ENCODE data around the gene TP53. TPM values are rescaled to one million over a fixed set of nuclear protein-coding genes. Genes with fewer than 3 reads are reported as not detected.
A peak's percentile ranks its signal among the peaks of the same experiment; 100 is the strongest.

The TP53 gene
- total and polyA plus RNA-seq, 10 of the 15 experiments (the other 5 are each of a cell fraction or from before 2014, with no cell fraction given) = 35.6 to 162 (median 75.9) TPM

DNA sequence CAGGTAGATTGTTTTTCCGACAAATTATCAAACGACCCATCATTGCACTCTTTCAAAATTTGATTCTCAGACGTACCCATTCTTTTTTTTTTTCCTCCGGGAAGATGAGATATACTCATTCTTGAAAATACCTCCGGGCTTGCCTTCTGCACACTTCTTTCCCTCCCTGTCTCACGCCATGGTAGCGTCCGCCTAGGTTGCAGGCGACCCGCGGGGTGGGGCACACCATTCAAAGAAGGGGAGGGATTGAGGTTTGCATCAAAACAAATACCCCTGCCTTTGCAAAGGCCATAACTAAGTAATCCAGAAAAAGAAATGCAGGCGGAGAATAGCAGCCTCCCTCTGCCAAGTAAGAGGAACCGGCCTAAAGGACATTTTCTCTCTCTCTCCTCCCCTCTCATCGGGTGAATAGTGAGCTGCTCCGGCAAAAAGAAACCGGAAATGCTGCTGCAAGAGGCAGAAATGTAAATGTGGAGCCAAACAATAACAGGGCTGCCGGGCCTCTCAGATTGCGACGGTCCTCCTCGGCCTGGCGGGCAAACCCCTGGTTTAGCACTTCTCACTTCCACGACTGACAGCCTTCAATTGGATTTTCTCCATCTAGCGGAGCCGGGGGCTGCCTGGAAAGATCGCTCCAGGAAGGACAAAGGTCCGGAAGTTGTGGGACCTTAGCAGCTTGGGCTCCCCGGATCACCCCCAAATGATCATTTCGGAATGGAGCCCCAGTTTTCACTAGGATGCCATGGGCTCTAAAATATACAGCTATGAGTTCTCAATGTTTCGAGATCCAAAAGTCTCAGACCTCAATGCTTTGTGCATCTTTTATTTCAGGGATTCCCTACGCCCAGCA lies 843 bp downstream of the TP53 start (continued):
- TF ChIP-seq ATF2 (IDR thresholded peaks at IDR 0.05; ENCODE audit: low read length) (no peak), SMC3 (IDR thresholded peaks at IDR 0.05; ENCODE audit: borderline replicate concordance, low read length) (no peak), POU2F2 (IDR thresholded peaks at IDR 0.05; ENCODE audit: borderline replicate concordance, low read depth, low read length) (peak; percentile 96), SRF (IDR thresholded peaks at IDR 0.05; ENCODE audit: low read depth in 2 of 2, low read length in 2 of 2) (no peak), EZH2 (IDR thresholded peaks at IDR 0.05; ENCODE audit: borderline replicate concordance, control insufficient read depth, low read depth, low read length) (no peak), HCFC1 (IDR thresholded peaks at IDR 0.05; ENCODE audit: low read length) (peak; percentile 53), EP300 (IDR thresholded peaks at IDR 0.05; ENCODE audit: borderline replicate concordance in 1 of 2, control insufficient read depth in 1 of 2, low read depth in 2 of 2, low read length in 2 of 2) (no peak), RBBP5 (conservative IDR thresholded peaks at IDR 0.05) (no peak), YBX1 (IDR thresholded peaks at IDR 0.05) (no peak), TCF7 (IDR thresholded peaks at IDR 0.05; ENCODE audit: borderline replicate concordance) (no peak), SIX5 (IDR thresholded peaks at IDR 0.05; ENCODE audit: low read depth, low read length, severe bottlenecking) (peak; percentile 48), USF2 (IDR thresholded peaks at IDR 0.05; ENCODE audit: borderline replicate concordance, low read depth, low read length) (no peak), RAD21 (IDR thresholded peaks at IDR 0.05; ENCODE audit: insufficient read depth, low read depth, low read length) (no peak), CBFB (IDR thresholded peaks at IDR 0.05; ENCODE audit: low read depth) (peak; percentile 35; the same call in 1 of the 2 replicates), CREM (IDR thresholded peaks at IDR 0.05; ENCODE audit: low read depth) (0 out of 2 replicates have a peak, but pooled peaks have one; percentile 6), LARP7 (IDR thresholded peaks at IDR 0.05) (no peak), ZNF274 (IDR thresholded peaks at IDR 0.05; ENCODE audit: insufficient read depth, insufficient read length) (no peak), GABPA (IDR thresholded peaks at IDR 0.05; ENCODE audit: low read depth) (peak; percentile 74), YY1 (IDR thresholded peaks at IDR 0.05; ENCODE audit: low read depth, low read length) (peak; percentile 87), MLLT1 (IDR thresholded peaks at IDR 0.05) (peak; percentile 70; the same call in 1 of the 2 replicates), BHLHE40 (IDR thresholded peaks at IDR 0.05; ENCODE audit: borderline replicate concordance in 1 of 2, low read depth in 2 of 2, low read length in 1 of 2) (peak; percentile 97), BCL11A (IDR thresholded peaks at IDR 0.05; ENCODE audit: low read depth, low read length) (no peak), MXI1 (IDR thresholded peaks at IDR 0.05; ENCODE audit: low read depth, low read length) (no peak), FOXM1 (IDR thresholded peaks at IDR 0.05; ENCODE audit: low read depth, low read length) (peak; percentile 33; the same call in 1 of the 2 replicates), EED (IDR thresholded peaks at IDR 0.05; ENCODE audit: low read depth) (no peak)
- TF ChIP-seq, protein P1, sequence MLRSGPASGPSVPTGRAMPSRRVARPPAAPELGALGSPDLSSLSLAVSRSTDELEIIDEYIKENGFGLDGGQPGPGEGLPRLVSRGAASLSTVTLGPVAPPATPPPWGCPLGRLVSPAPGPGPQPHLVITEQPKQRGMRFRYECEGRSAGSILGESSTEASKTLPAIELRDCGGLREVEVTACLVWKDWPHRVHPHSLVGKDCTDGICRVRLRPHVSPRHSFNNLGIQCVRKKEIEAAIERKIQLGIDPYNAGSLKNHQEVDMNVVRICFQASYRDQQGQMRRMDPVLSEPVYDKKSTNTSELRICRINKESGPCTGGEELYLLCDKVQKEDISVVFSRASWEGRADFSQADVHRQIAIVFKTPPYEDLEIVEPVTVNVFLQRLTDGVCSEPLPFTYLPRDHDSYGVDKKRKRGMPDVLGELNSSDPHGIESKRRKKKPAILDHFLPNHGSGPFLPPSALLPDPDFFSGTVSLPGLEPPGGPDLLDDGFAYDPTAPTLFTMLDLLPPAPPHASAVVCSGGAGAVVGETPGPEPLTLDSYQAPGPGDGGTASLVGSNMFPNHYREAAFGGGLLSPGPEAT (IDR thresholded peaks at IDR 0.05; ENCODE audit: low read depth) = peak; percentile 92

Measured in GM12878 (cell line).